CD4-positive, alpha-beta T cell treated with Interleukin-2 at 100 ng/mL for 4 hours (primary cell): ENCODE results near the gene SRA1.
"Not testable (repeated sequence)": the region's sequence is repeated elsewhere in the genome, so short reads cannot be mapped to it uniquely, and the experiment has no call there.

ENCODE experiments used
- DNase-seq: peaks from one replicate; pipeline ENCODE4 v3.0.0-alpha.2; 2020; ENCODE audit warnings: low spot score

SRA1 gene

DNA sequence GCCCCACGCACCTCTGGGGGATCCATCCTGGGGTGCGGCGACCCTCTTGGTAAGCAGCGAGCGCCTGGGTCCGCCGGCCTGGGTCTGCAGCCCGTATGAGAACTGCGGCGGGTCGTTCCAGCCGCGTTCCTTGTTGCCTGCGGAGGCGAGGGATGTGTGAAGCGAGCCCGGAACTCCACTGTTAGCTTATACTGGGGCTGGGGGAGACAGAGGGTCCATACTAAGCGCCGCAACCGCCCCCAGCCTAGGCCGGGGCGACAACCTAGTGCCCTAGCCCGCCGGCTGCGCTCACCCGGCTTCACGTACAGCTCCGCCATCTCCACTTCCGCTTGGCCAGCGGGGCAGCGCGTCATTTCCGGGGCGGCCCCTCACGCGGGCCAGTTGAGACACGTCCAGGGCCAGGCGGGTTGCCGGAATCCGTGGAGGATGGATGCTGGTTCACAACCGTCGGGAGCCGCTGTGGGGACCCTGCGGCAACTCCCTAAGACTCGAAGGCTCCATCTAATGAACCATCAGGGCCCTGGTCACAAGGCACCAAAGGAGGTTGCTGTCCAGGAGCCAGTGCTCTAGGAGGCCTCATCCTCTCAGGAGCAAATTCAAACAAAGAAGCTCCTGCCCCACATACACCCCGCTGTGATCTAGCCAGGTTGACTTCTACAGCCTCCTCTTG lies at the start of gene SRA1:
SRA1 (minus strand) TSS at position 338 of the 670 bp plus-strand sequence; CDS start at position 317, 21 bp downstream.
- DNase-seq = peak; percentile 82

- no peak for DNase-seq
These were observed 49.8 kb upstream of the SRA1 start for GRCh38 chr5:140607031-140607430.

DNA sequence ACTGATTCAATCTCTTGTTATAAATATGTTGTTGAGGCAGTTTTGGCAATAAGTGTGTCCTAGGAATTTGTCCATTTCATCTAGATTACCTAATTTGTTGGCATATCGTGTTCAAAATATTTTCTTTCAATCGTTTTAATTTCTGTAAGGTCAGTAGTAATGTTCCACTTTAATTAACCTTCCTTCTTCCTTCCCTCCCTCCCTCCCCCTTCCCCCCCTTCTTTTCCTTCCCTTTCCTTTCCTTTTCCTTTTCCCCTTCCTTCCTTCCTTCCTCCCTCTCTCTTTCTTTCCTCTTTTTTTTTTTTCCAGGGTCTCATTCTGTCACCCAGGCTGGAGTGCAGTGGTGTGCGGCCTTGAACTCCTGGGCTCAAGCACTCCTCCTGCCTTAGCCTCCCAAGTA lies 48.6 kb upstream of the SRA1 start:
- DNase-seq = no peak

- DNase-seq = no peak
These were observed 46.5 kb upstream of the SRA1 start for GRCh38 chr5:140603734-140604133.

DNA sequence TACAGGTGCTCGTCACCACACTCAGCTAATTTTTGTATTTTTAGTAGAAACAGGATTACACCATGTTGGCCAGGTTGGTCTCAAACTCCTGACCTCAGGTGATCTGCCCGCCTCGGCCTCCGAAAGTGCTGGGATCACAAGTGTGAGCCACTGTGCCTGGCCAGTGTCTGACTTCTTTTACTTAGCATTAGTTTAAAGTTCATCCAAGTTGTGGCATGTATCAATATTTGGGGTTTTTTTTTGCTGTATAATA lies 46.1 kb upstream of the SRA1 start:
- not testable (repeated sequence) for DNase-seq

- DNase-seq = no peak
These were observed 44.9 kb upstream of the SRA1 start for GRCh38 chr5:140602147-140602546.

- DNase-seq = no peak
These were observed 42.8 kb upstream of the SRA1 start for GRCh38 chr5:140600096-140600495.

DNA sequence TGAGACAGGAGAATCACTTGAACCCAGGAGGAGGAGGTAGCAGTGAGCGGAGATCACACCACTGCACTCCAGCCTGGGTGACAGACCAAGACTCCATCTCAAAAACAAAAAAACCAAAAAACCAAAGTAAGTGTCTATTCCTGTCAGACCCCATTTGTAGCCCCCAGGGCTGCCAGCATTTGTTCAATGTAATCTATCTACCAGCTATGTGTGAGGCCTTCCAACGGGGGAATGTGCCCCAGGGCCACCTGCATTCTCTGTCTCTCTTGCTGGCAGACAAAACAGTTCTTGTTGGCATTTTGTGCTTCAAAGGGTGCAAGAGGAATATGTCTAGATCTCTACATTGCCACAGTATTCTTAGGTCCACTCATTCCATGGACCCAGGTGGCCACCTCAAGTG lies 41.6 kb upstream of the SRA1 start:
- DNase-seq = no peak

GRCh38 chr5:140596321-140596741 lies 39.1 kb upstream of the SRA1 start:
- no peak for DNase-seq

DNA sequence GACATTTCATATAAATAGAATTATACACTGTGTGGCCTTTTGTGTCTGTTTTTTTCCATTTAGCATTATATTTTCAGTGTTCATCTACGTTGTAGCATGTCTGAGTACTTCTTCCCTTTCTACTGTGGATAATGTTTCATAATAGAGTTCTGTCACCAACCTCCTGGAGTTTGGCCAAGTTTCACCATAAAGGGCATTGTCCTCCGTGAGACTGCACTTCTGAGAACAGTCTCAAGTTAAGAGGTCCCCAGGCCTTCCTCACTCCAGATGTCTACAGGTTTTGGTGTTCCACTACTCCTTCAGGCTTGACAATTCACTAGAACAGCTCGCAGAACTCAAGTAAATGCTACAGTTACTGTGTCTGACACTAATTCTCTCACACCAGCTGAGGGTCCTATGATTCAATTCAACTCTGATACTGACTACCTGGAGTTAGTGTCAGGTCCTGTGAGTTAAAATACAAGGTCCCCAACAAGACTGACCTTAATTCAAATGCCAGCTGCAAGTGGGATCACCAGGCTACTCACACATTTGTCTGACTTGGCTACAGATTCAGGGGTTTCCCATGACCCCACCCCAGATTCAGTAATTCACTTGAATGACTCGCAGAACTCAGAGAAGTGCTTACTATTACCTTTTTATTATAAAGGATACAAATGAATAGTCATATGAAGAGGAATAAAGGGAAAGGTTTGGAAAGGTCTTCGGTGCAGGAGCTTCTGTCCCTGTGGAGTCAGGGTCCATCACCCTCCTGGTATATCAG lies 38.4 kb upstream of the SRA1 start:
- no peak for DNase-seq

- DNase-seq = no peak
These were observed 36.9 kb upstream of the SRA1 start for GRCh38 chr5:140594169-140594568.

- not testable (repeated sequence) for DNase-seq
These were observed 35.8 kb upstream of the SRA1 start for GRCh38 chr5:140593070-140593469.

GRCh38 chr5:140591747-140592372 lies 34.6 kb upstream of the SRA1 start:
- no peak for DNase-seq

DNA sequence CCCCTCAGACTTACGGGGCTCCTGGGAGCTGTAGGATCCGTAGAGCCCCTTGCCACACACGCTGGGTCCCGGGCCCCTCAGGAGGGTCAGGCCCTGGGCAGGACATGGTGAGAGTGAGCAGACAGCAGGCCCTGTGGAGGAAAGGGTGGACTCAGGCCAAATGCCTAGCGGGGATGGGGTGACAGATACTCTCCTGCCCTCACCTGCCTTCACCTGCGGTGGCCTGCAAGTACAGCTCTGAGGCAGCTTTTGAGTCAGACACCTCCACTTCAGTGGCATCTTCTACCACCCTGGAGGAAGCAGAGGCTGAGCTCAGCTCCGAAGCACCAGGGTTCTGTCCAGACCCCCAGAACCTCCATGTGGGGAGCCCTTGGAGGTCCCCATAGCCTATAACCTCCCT lies 33.6 kb upstream of the SRA1 start:
- no peak for DNase-seq

- DNase-seq = no peak
These were observed 31.2 kb upstream of the SRA1 start for GRCh38 chr5:140588311-140589070.

- DNase-seq = no peak
These were observed 30.2 kb upstream of the SRA1 start for GRCh38 chr5:140587495-140587894.

DNA sequence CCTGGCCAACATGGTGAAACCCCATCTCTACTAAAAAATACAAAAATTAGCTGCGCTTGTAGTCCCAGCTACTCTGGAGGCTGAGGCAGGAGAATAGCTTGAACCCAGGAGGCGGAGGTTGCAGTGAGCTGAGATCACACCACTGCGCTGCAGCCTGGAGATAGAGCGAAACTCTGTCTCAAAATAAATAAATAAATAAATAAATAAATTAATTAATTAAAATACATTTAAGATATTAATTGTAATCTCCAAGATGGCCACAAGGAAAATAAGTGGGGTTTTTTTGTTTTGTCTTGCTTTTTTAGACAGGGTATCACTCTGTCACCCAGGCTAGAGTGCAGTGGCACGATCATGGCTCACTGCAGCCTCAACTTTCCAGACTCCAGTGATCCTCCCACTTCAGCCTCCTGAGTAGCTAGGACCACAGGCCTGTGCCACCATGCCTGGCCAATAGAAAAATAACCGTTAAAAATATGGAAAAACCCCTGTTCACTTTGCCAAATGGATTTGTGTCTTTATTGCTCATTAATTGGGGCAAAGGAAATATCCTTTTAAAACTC lies 22.0 kb upstream of the SRA1 start:
- not testable (repeated sequence) for DNase-seq

DNA sequence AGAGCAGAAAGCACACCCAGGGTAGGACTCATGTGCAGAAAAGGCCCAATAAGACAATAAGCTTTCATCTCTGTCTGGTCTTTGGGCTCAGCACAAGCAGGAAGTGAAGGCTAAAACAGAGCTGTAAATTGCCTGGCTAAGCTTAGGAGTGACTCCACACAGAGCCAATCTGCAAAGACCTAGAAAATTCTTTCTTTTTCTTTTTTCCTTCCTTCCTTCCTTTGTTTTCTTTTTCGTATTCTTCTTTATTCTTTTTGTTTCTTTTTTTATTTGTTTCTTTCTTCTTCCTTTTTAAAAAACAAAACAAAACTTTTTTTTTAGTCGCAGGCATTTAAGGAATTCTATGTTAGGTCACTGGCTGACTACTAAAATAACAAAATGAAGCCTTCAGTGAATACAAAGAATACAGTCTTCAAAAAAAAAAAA lies 19.5 kb upstream of the SRA1 start:
- DNase-seq = no peak

- DNase-seq = no peak
These were observed 18.0 kb upstream of the SRA1 start for GRCh38 chr5:140575309-140575708.

DNA sequence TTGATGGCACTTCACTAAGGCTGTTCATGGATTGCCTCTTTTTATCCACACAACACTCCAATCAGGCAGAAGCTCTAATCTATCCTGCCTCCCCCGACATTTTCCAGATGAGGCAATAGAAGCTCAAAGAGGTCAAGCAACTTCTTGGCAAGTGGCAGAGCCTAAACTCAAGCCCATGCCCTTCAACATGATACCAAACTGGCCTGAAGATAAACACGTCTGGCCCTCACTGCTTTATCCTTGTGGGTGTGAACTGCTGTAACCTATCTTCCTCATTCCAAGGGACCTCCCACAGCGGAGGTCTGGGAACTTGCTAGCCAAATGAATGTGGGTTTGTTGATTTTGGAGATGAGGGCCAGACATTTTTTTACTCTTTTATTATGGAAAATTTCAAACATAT lies 16.9 kb upstream of the SRA1 start:
- DNase-seq = no peak

DNA sequence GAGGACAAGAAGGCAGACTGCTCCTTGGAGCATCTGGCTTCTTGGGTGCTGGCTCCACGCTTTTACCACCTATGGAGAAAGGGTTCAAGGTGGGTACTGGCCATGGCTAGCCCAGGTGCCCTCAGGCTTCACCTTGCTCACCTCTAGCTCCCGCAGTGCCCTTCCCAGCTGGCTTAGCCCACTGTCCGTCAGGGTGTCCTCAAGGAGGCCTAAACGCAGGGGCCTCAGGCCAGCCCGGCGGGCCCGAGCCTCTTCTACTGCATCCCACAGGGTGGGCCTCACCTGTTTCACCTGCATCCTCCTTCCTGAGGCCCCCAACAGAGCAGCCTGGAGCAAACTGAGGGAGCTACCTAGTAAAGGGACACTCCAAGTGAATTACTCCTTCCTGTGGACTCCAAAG lies 16.4 kb upstream of the SRA1 start:
- no peak for DNase-seq

- no peak for DNase-seq
These were observed 13.8 kb upstream of the SRA1 start for GRCh38 chr5:140571105-140571504.
